ENCODE results near the gene TTF2.
A peak's percentile ranks its signal among the peaks of the same experiment; 100 is the strongest.

The TTF2 gene

DNA sequence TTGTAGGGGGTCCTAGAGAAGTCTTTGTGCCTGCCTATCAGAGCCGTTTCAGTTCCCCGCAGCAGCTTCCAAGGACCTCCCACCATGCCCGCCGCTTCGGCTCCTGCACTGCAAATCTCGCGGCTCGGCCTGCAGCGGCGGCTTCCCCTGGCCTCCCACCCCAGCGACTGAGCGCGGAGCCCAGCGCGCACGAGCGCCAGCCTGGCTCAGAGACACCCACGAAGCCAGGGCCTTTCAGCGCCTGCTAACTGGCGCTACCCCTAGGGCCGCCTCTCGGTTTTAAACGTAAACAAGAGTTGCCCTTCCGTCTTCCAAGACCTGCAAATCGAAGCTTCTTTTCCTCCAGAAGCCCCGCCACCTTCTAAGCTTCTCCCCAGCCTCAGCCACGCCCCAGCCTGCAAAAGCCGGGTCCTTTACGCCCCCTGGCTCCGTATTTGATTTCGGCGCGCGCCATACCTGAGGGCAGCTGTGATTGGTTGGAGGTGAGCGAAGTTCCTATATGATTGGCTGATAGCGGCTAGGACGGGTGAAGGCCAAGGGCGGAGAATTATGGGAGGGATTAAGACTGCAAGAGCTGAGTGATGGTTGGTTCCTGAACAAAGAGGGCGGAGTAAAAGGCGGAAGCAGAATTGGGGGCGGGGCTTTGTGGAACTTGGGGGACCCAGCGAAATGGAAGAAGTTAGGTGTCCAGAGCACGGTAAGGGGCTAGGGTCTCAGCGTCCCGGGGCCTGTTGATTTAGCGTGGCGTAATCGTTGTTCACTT lies at the start of gene TTF2:
Gene TTF2, plus strand, starts transcription at position 649 of the 763 bp plus-strand sequence. Its CDS starts 21 bp downstream, at position 670.
- peak; percentile 97 to 99 for DNase-seq

DNA sequence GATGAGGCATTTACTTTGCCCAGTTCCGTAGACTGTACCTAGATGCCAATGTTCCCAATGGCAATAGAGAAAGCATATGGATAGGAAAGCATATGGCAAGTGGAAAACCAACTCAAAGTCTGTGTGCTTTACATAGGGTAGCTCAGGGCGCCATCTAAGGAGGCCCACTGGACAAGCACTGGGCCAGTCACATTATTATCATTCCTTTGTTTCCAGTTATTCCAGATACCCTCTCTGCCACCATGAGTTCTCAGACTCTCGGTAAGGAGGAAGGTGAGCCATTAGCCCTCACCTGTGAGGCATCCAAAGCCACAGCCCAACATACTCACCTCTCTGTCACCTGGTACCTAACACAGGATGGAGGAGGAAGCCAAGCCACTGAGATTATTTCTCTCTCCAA lies 48.8 kb upstream of the TTF2 start:
- no peak for DNase-seq

DNA sequence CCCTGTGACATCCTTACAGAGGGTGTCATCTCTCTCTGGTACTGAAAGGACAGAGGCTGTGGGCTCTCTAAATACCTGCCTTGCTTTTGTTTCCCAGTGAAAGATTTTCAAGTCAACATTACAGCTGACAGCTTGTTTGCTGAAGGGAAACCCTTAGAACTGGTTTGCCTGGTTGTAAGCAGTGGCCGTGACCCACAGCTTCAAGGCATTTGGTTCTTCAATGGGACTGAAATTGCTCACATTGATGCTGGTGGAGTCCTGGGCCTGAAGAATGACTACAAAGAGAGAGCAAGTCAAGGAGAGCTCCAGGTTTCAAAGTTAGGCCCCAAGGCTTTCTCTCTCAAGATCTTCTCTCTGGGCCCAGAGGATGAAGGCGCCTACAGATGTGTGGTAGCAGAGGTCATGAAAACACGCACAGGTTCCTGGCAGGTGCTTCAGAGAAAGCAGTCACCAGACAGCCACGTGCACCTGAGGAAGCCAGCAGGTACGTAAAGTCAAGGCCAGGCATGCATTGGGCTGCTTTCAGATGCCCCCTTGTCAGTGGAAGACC lies 46.7 kb upstream of the TTF2 start:
- DNase-seq, result no peak

DNA sequence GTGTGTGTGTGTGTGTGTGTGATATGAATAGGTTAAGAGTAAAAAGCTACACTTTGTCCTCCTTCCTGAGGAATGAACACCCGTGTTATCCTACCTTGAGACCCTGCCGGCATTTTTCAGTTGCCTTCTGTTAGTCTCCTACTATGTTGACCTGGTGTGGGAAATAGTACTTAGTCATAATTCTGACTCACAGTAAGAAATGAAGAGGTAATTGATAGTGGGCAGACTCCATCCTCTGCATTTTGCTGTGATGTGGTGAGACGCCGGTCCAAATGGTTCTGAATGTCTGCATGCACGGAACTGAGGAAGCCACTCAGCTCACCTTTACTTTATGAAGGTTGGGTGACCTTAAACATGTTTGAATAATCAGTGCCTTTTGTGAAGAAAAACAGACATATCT lies 45.9 kb upstream of the TTF2 start:
- DNase-seq, result no peak

DNA sequence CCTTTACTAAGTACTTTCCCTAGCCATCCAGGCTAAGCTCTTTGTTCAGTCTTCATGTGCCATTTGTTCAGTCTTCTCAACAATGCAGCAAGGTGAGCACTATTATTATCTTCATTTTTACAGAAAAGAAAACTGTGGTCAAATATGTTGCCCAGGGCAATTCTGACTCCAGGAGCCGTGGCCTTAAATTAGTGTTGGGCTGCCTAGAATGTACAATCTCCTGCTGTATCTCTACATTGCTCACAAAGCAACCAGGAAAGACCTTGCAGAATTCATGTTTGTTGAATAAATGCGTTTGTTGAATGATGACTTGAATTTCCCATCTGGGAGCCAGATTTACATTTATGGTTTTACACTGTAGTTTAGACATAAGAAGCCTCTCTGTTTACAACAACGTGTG lies 44.4 kb upstream of the TTF2 start:
- no peak for DNase-seq

DNA sequence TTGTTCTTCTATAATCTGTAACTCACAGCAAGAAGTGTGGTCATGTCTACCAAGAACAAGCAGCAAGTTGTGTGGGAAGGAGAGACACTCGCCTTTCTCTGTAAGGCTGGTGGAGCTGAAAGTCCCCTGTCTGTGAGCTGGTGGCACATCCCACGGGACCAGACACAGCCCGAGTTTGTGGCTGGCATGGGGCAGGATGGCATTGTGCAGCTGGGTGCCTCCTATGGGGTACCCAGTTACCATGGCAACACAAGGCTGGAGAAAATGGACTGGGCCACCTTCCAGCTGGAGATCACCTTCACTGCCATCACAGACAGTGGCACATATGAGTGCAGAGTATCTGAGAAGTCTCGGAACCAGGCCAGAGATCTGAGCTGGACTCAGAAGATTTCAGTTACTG lies 43.1 kb upstream of the TTF2 start:
- DNase-seq, result no peak

DNA sequence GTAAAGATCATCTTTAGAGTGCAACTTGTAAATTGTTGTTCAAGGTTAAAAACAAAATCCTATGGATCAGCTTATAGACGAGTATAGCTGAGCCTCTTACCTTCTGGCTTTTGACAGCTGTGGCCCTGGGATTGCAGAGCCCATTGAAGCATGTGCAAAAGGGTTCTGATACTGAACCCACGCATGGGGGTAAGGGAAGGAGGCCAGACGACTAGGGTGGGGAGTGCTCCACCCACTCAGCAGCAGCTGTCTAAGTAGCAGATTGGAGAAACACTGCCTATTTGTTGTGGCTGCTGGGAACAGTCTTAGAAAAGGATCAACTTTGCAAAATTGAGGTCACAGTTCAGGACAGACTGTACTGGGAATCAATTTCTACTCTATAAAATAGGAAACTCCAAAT lies 42.5 kb upstream of the TTF2 start:
- DNase-seq, result no peak

DNA sequence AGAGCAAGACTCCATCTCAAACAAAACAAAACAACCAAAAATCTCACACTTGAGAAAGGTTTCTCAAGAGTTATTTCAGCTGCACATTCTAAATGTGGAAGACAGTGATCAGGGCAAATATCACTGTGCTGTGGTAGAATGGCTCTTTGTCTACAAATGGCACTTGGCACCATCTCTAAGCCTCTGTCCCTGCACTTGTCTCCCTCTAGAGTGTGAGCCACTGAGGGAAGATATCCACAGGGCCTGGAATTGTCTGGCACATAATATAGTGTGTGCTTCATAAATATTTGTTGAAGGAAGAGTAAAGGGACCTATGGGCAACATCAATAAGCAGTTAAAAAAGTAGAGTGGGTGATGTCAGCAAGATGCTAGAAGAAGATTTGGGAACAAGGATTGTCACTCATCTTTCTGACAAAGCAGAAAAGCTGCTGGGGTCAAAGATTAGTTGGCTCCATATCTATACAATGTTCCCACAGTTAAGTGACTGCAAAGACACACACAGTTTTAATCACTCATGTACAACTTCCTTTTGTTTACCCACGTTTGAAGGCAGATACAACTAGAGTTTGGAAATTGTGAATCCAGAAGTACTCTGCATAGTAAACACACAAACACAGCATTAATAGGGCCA lies 39.5 kb upstream of the TTF2 start:
- no peak for DNase-seq

DNA sequence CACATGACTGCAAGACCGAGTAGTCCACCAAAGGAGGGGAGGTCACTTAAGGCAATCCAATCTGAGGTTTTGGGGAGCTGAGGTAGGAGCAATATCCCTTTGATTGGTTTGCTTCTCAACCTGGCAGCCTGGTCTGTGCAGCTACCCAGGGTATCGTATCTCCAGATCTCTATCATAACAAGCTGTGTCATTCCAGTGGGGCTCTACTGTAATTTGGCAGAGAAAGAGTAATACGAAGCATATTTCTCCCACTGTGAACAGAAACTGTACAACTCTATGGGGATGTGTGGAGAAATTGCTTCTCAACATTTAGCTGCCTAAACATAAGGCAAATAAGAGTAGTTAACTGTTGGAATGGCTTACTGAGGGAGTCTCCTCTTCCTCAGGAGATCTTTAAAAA lies 38.0 kb upstream of the TTF2 start:
- DNase-seq, result no peak

DNA sequence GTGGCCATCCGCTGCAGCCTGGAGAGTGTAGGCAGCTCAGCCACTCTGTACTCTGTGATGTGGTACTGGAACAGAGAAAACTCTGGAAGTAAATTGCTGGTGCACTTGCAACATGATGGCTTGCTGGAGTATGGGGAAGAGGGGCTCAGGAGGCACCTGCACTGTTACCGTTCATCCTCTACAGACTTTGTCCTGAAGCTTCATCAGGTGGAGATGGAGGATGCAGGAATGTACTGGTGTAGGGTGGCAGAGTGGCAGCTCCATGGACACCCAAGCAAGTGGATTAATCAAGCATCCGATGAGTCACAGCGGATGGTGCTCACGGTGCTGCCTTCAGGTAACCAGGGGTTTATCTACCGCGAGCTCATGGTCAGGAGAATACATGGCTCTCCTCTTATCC lies 34.6 kb upstream of the TTF2 start:
- no peak for DNase-seq

DNA sequence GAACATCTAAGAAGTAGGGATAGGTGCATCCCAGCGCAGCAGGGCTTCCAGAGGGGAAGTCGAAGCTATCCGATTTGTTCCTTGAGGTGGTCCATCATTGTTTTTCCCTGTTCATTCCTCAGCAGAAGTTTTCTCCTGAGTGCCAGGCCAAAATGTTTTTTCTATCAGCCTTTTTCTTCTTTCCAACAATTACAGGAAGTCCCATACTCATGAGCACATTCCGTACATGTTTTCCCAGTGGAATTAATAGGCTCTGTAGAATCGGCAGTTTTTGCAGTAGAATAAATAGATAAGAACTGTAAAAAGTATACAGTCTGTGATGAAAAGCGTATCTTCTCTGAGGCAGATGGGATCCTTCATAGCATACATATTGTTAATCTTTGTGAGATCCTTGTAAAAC lies 33.8 kb upstream of the TTF2 start:
- no peak for DNase-seq

DNA sequence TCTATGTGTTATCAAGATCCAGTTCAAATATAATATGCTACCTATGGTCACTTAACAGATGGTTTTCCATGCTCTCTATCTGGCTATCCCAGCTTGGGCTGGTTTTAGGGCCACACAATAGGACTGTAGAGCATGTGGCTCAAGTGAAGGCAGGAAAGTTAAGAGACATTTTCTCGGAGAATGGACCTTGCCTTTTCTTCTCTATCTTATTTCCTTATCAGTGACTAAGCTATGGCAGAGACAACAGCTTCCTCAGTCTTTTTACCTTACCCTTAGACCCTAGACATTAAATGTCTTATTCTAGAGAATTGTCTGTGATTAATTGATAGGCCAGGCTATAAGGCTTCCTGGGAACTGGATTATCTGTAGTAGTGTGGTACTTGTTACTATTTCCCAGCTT lies 30.4 kb upstream of the TTF2 start:
- DNase-seq, result no peak

DNA sequence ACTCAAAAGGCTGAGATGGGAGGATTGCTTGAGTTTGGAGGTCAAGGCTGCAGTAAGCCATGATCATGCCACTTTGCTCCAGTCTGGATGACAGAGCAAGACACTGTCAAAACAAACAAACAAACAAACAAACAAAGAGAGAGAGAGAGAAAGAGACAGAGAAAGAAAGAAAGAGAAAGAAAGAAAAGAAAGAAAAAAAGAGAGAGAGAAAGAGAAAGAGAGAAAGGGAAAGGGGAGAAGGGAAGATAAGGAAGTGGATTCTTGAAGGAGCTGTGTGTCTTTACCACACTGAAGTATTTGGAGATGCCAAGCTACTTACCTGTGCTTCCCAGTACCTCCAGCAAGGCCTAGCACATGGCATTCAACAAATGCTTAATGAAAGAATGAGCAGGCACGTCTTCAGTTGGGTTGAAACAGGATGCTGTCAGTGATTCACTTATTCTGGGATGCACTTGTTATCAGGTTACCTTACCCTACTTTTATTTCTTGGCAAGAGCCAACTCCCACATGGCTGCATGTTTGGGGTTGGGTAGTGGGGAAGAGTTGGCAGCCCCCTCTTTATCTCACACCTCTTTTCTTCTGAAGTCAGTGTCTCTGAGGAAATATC lies 29.8 kb upstream of the TTF2 start:
- DNase-seq, result no peak

DNA sequence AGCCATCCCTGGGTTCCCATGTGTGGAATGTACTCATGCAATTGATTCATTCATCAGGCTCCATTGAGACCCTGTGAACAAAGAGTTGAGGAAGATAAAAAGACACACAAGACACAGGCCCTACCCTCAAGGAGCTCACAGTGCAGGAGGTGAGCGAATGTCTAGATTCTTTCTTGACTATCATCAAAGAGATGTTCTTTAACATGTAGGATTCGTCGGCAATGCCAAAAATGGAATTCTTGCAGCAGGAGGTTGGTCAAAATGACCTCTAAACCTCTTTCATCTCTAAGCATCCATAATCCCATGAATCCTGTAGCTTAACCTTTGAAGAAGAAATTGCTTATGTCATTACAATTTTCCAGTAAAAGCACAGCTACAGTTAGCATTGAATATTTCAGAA lies 27.9 kb upstream of the TTF2 start:
- no peak for DNase-seq

DNA sequence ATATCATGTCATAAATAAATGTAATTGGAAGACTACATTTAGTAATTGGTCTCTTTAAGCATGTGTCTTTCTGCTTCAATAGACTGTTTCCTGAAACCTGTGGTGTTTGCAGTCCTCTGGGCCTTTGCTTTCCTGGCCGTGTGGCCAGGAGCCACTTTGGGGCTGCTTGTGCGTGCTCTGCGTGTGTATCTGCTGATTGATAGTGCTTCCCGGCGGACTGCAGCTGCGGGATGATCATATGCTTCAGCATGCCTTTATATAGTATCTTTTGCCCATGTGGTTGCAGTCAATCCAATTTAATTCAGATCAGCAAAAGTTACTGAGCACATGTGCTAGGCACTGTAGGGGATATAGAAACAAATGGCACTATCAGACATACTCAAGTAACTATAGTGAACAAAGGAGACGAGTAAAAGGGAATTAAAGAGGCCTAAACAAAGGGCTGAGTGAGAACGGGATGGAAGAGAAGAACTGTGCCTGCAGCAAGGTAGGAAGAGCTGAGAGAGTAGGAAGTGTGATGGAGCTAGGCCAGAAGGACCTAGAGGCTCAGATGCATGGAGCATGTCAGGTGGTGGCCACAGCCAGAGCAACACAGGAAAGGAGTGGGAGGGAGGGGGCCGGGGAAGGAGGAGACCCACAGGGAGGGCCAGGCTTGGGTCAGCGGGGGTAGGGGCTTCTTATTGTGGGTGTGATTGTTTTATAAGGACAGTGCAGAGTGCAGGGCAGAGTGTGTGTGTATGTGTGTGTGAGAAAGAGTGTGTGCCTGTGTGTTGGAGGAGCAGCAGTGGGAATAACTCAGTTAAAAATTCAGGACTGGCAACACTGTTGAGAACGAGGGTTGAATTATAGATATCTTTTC lies 27.2 kb upstream of the TTF2 start:
- DNase-seq, result no peak

DNA sequence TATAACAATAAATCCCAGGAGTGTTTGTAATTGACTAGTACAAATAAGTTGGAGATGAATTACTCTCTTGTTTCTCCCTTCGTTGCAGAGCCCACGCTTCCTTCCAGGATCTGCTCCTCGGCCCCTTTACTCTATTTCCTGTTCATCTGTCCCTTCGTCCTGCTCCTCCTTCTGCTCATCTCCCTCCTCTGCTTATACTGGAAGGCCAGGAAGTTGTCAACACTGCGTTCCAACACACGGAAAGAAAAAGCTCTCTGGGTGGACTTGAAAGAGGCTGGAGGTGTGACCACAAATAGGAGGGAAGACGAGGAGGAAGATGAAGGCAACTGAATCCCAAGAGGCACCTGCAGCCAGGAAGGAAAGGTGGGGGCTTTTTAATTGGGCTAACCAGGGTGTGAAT lies 26.4 kb upstream of the TTF2 start:
- no peak for DNase-seq

DNA sequence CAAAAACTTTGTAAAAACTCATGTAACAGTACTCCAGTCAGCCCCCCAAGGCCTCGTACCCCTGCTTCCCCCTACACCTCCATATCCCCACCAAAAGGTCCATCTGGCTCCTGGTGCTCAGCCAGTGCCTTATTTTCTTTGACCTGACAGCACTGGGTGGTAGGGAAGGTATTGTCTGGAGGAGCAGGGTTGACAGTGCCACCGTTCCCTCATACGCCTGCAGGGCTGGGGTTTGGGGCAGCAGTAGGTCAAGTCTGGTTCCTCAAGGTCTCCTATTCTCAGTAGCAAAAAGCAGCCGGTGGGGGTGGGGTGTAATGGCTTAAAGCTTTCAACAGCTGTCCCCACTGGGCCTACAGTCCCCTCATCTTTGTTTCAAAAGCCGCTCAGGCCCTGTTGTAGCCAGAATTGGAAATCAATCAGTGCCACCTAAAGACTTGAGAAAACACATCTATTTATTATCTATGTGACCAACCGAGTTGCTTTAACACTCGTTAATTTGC lies 25.3 kb upstream of the TTF2 start:
- no peak for DNase-seq

DNA sequence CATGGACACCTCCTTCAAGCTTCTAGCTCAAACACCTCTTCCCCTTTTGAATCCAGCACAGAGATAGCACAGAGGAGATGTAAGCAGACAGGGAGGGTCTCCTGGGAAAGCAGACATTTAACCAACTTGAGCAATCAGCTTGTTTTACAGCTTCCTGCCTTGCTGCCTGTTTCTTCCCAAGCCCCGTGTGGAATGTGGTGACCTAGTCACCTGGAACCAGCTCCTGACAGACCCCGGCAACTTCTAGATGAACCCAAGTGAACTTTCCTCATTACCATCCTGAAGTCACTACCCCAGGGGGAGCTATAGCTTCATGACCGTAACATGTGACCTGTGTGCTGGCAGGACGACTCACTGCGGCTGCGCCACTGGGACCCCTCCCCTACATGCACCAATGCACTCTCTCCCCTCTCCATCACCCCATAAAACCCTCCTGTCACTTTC lies 24.1 kb upstream of the TTF2 start:
- no peak for DNase-seq

DNA sequence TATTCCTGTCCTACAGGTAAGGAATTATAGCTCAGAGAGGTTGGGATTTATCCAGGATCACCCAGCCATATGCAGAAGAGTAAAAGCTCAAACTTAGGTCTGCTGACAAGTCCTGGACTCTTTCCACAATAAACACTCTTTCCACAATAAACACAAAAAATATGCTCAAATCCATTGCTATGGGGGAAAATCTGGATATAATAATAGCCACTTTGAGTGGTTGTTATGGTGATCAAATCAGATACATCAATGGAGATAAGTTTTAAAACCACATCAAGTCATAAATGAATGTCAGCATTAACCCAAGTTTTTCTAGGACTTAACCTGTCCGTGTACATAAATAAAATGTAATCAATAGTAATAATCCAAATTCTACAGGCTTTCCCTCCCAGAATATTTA lies 22.3 kb upstream of the TTF2 start:
- DNase-seq, result no peak

DNA sequence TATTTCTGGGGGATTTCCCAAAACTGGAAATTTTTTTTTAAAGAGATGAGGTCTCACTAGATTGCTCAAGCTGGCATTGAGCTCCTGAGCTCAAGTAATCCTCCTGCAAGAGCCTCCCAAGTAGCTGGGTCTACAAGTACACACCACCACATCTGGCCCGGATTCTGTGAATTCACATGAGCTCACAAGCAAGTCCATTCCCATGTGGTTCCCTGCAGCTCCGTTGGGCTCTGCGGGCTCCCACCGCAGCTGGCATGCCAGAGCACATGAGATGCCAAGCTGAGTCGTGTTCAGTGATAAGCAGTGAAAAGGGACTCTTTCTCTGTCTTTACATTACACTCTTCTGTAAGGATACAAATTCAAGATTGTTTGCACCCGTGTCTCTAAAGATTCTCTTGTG lies 21.9 kb upstream of the TTF2 start:
- DNase-seq, result no peak

DNA sequence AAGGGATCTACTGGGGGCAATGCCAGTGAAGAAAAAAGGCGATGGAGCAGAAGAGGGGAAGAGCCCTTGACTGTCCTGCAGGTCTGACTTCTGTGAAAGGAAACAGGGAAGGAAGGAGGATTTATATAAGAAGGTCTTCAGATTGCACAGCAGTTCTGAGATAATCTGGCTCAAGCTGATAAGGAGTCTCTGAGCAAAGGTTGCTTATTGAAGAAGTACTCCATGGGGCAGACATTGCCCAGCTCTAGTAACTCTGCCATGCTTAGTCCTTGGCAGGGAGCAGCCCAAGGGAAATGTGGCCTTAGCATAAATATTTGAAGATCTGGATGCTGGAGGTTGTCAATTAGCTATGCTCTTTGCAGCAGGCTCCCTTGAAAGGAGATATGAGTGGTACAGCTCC lies 15.9 kb upstream of the TTF2 start:
- no peak for DNase-seq

DNA sequence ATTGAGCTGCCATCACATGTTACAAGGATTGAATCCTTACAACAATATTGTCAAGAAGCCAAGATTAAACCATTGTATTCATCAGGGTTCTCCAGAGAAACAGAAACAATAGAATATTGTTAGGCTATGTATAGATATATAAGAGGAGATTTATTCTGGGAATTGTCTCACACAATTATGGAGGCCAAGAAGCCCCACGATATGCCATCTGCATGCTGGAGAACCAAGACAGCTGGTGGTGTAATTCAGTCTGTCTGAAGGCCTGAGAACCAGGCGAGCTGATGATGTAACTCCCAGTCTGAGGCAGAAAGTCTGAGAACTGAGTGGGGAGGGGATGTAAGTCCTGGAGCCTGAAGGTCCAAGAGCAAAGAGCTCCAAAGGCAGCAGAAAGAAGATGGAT lies 14.5 kb upstream of the TTF2 start:
- DNase-seq, result no peak

DNA sequence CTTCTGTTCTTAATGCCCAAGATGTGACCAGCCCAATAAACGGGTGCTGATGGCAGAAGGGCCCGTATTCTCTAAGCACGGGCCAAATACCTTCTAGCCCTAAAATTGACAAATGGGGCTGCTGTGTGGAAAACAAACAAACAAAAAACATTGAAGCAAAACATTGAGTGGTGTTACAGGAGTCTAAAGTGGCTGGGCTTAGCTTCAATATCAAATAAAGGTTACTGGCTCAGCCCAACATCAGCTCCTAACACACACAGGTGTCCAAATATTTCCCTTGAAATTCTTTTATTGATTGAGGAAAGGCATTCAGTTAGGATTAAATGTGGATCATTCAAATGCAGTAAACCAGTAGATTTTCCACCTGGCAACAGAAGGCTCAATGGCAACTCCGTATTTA lies 13.3 kb upstream of the TTF2 start:
- DNase-seq, result no peak

Measured in NCI-H187 (cell line).